GM13976 (cell line): ENCODE data around the gene FAU.

ENCODE experiments used
- DNase-seq: peaks from one replicate; pipeline ENCODE4 v3.0.0; 2012; ENCODE audit warnings: low spot score
- in situ Hi-C: fragments of 300-500 bp; cut with MboI; formaldehyde crosslinking; loops from one replicate; pipeline ENCODE4 v1.12.0; 2022; ENCODE audit warnings: low sequenced_read_pairs, mixed read lengths, inconsistent platforms; ENCODE audit not compliant: unreplicated experiment
- TF ChIP-seq, protein P1 (sequence below): IDR thresholded peaks from 2 replicates; pipeline ENCODE4 v1.5.1; 2012; ENCODE audit warnings: borderline replicate concordance, mild to moderate bottlenecking; ENCODE audit not compliant: insufficient read depth; ENCODE audit errors: extremely low read depth, missing control alignments, control extremely low read depth

The FAU gene

GRCh38 chr11:65072631-65072966 is 49.3 kb downstream of the FAU start:
- TF ChIP-seq, protein P1, sequence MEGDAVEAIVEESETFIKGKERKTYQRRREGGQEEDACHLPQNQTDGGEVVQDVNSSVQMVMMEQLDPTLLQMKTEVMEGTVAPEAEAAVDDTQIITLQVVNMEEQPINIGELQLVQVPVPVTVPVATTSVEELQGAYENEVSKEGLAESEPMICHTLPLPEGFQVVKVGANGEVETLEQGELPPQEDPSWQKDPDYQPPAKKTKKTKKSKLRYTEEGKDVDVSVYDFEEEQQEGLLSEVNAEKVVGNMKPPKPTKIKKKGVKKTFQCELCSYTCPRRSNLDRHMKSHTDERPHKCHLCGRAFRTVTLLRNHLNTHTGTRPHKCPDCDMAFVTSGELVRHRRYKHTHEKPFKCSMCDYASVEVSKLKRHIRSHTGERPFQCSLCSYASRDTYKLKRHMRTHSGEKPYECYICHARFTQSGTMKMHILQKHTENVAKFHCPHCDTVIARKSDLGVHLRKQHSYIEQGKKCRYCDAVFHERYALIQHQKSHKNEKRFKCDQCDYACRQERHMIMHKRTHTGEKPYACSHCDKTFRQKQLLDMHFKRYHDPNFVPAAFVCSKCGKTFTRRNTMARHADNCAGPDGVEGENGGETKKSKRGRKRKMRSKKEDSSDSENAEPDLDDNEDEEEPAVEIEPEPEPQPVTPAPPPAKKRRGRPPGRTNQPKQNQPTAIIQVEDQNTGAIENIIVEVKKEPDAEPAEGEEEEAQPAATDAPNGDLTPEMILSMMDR, result no peak
- no peak for DNase-seq
- in situ Hi-C loops, result no loop called here

- DNase-seq, result peak; percentile 70
- in situ Hi-C loops, result no loop called here
- TF ChIP-seq, protein P1, result no peak
Observed at GRCh38 chr11:65071907-65072630, 49.9 kb downstream of the FAU start.
